Panc1 (cell line): ENCODE measurements around the gene CYTH3. TPM values are rescaled to one million over a fixed set of nuclear protein-coding genes. Genes with fewer than 3 reads are reported as not detected.

ENCODE experiments used
- ATAC-seq: fragments of 200-7000 bp; cut with Tn5 transposase; 2 replicates; pipeline ENCODE4 v1.9.1; 2020; ENCODE audit warnings: mild to moderate bottlenecking, moderate library complexity
- BruUV-seq: library from RNA; stranded (reverse); fragments of 400-500 nt; replicated peaks from 2 replicates; lab custom pipeline; 2021; lab: Mats Ljungman, UMichigan
- CTCF ChIA-PET: fragments of 300-600 bp; sonication (Branson Sonifier 250); formaldehyde crosslinking; loops from one replicate; lab custom pipeline; 2022; ENCODE audit warnings: antibody characterized with exemption; lab: Charles Lee
- POLR2A ChIA-PET: fragments of 300-600 bp; sonication (Branson Sonifier 250); formaldehyde crosslinking; loops from one replicate; lab custom pipeline; 2022; ENCODE audit warnings: antibody characterized with exemption; lab: Charles Lee
- DNase-seq: peaks from one replicate; pipeline ENCODE4 v3.0.0-alpha.2; 2010; ENCODE audit warnings: low read depth, low spot score
- H3K27ac ChIP-seq: 2 replicates; pipeline ENCODE4 v1.5.1; 2011; ENCODE audit warnings: mild to moderate bottlenecking, low read length, inconsistent platforms
- H3K27me3 ChIP-seq: fragments of 200-500 bp; sonication (Bioruptor generic); 2 replicates; pipeline ENCODE4 v1.6.0; 2014; ENCODE audit warnings: low read length, inconsistent platforms; ENCODE audit not compliant: control insufficient read depth, insufficient read depth
- H3K36me3 ChIP-seq: fragments of 200-500 bp; sonication (Bioruptor generic); 2 replicates; pipeline ENCODE4 v1.5.1; 2014; ENCODE audit warnings: inconsistent platforms, mild to moderate bottlenecking, low read length, moderate library complexity; ENCODE audit not compliant: control insufficient read depth, insufficient read depth
- H3K4me1 ChIP-seq: 2 replicates; pipeline ENCODE4 v1.5.1; 2011; ENCODE audit warnings: inconsistent platforms, mild to moderate bottlenecking, low read length, moderate library complexity; ENCODE audit not compliant: control insufficient read depth, insufficient read depth
- H3K4me3 ChIP-seq, 2 experiments: 2 replicates each; pipeline ENCODE4 v1.5.1; 2011 to 2012; ENCODE audit warnings: low read depth in 2 of 2, low read length in 2 of 2, mild to moderate bottlenecking in 2 of 2, inconsistent platforms in 1 of 2, moderate library complexity in 1 of 2
- H3K9me3 ChIP-seq: fragments of 200-500 bp; sonication (Bioruptor generic); 2 replicates; pipeline ENCODE4 v1.5.1; 2014; ENCODE audit warnings: low read depth, mild to moderate bottlenecking, inconsistent platforms, low read length, moderate library complexity; ENCODE audit not compliant: control insufficient read depth, insufficient read depth
- CTCF ChIP-seq: fragments of 450-650 bp; IDR thresholded peaks from 2 replicates; pipeline ENCODE4 v1.5.1; 2017; ENCODE audit warnings: mild to moderate bottlenecking
- POLR2AphosphoS5 ChIP-seq: IDR thresholded peaks from 2 replicates; pipeline ENCODE4 v1.6.1; 2012; ENCODE audit warnings: mild to moderate bottlenecking, low read depth, low read length, moderate library complexity
- REST ChIP-seq, 2 experiments: IDR thresholded peaks; 2 replicates each; pipeline ENCODE4 v1.6.1; 2011 to 2012; ENCODE audit warnings: low read depth in 2 of 2, control low read depth in 1 of 2, low read length in 1 of 2, mild to moderate bottlenecking in 1 of 2, moderate library complexity in 1 of 2; ENCODE audit not compliant: insufficient read depth in 1 of 2
- SIN3A ChIP-seq: IDR thresholded peaks from 2 replicates; pipeline ENCODE4 v1.6.1; 2012; ENCODE audit warnings: low read depth, mild to moderate bottlenecking, low read length, moderate library complexity, borderline replicate concordance; ENCODE audit not compliant: insufficient read depth
- TCF7L2 ChIP-seq: IDR thresholded peaks from 2 replicates; pipeline ENCODE4 v1.6.1; 2011; ENCODE audit warnings: mild to moderate bottlenecking, low read depth, low read length, inconsistent platforms
- in situ Hi-C: cut with HindIII; loops from 2 replicates; pipeline ENCODE4 v1.10.0; 2016; ENCODE audit warnings: low sequenced_read_pairs, low pct_unique_long_range_greater_than_20kb
- intact Hi-C: fragments of 100-400 bp; cut with micrococcal nuclease; formaldehyde crosslinking; loops from one replicate; pipeline ENCODE4 v1.10.0; 2022; ENCODE audit not compliant: unreplicated experiment
- total RNA-seq: library from RNA; stranded (reverse); gene quantifications from one replicate; pipeline ENCODE4 v1.2.1, GENCODE V29; 2021; ENCODE audit not compliant: unreplicated experiment

CYTH3 gene
- total RNA-seq, 1 experiment from 2014 or later, result 35.5 TPM

GRCh38 chr7:6205971-6206660 is 66.3 kb downstream of the CYTH3 start:
- POLR2A ChIA-PET, result no interaction called here
- DNase-seq (no peak), ATAC-seq (no peak)
- H3K4me1 ChIP-seq, result peaks cover 4% of the 10 kb centered on the region
- no peak overlapping the region for H3K27ac ChIP-seq
- TF ChIP-seq CTCF, result no peak
- TF ChIP-seq TCF7L2, result no peak
- TF ChIP-seq POLR2AphosphoS5, result no peak
- TF ChIP-seq REST (IDR thresholded peaks at IDR 0.05; ENCODE audit: insufficient read depth in 1 of 2, low read depth in 2 of 2, low read length in 1 of 2), result no peak
- no peak for TF ChIP-seq SIN3A
- no TSS peak for BruUV-seq
- CTCF ChIA-PET, result no interaction called here
- no peaks in the 10 kb centered on the region for H3K27me3 ChIP-seq
- in situ Hi-C loops (loop anchor here (10.0 kb wide), 1 partner anchor 59 kb away; no protein-coding TSS in a partner anchor), intact Hi-C loops (no loop called here)
- H3K4me3 ChIP-seq, result no peak overlapping the region
- no peaks in the 10 kb centered on the region for H3K9me3 ChIP-seq
- no peaks in the 10 kb centered on the region for H3K36me3 ChIP-seq

GRCh38 chr7:6203381-6203780 is 69.0 kb downstream of the CYTH3 start:
- no peak for TF ChIP-seq POLR2AphosphoS5
- no peak for TF ChIP-seq REST (IDR thresholded peaks at IDR 0.05; ENCODE audit: insufficient read depth in 1 of 2, low read depth in 2 of 2, low read length in 1 of 2)
- TF ChIP-seq CTCF, result no peak
- TF ChIP-seq TCF7L2, result no peak
- no peak for TF ChIP-seq SIN3A
- Histone ChIP-seq H3K9me3 (no peaks in the 10 kb centered on the region), H3K27me3 (no peaks in the 10 kb centered on the region), H3K4me3 (no peak overlapping the region), H3K4me1 (peaks cover 4% of the 10 kb centered on the region), H3K36me3 (no peaks in the 10 kb centered on the region), H3K27ac (no peak overlapping the region)
- BruUV-seq, result no TSS peak
- in situ Hi-C loops (loop anchor here (10.0 kb wide), 1 partner anchor 61 kb away; no protein-coding TSS in a partner anchor), intact Hi-C loops (no loop called here)
- ATAC-seq (no peak), DNase-seq (no peak)
- CTCF ChIA-PET, result interaction anchor here (0.7 kb wide), 1 partner anchor 34 kb away, joined by 5 read pairs; no protein-coding TSS in a partner anchor
- POLR2A ChIA-PET, result interaction anchor here (0.6 kb wide), 1 partner anchor 10 kb away, joined by 4 read pairs; no protein-coding TSS in a partner anchor
